Hepatocyte (in vitro differentiated cells): ENCODE results near the gene RNPC3. TPM values are rescaled to one million over a fixed set of nuclear protein-coding genes. Genes with fewer than 3 reads are reported as not detected.
"Not testable (repeated sequence)": the region's sequence is repeated elsewhere in the genome, so short reads cannot be mapped to it uniquely, and the experiment has no call there.

Experiments
- DNase-seq: peaks from one replicate; pipeline ENCODE4 v3.0.0-alpha.2; 2016; ENCODE audit warnings: low spot score
- H2AFZ ChIP-seq: fragments of 200-600 bp; sonication (generic); 2 replicates; pipeline ENCODE4 v1.6.0; 2016; ENCODE audit warnings: antibody characterized with exemption, mild to moderate bottlenecking
- H3K27ac ChIP-seq: fragments of 200-600 bp; sonication (generic); 2 replicates; pipeline ENCODE4 v1.5.1; 2016; ENCODE audit warnings: mild to moderate bottlenecking
- H3K27me3 ChIP-seq: fragments of 200-600 bp; sonication (generic); 2 replicates; pipeline ENCODE4 v1.6.1; 2016
- H3K36me3 ChIP-seq: fragments of 200-600 bp; sonication (generic); replicated peaks from 2 replicates; pipeline ENCODE4 v1.5.1; 2016; ENCODE audit warnings: low read depth; ENCODE audit not compliant: insufficient read depth
- H3K4me1 ChIP-seq: fragments of 200-600 bp; sonication (generic); 2 replicates; pipeline ENCODE4 v1.5.1; 2016; ENCODE audit warnings: mild to moderate bottlenecking, moderate library complexity; ENCODE audit not compliant: insufficient read depth
- H3K4me2 ChIP-seq: fragments of 200-600 bp; sonication (generic); 2 replicates; pipeline ENCODE4 v1.6.0; 2016
- H3K4me3 ChIP-seq: fragments of 200-600 bp; sonication (generic); 2 replicates; pipeline ENCODE4 v1.5.1; 2016; ENCODE audit warnings: mild to moderate bottlenecking
- H3K79me2 ChIP-seq: fragments of 200-600 bp; sonication (generic); 2 replicates; pipeline ENCODE4 v1.6.0; 2017; ENCODE audit warnings: mild to moderate bottlenecking
- H3K9me2 ChIP-seq: fragments of 200-600 bp; sonication (generic); replicated peaks from 2 replicates; pipeline ENCODE4 v1.6.0; 2017; ENCODE audit warnings: mild to moderate bottlenecking; ENCODE audit not compliant: insufficient read depth
- H3K9me3 ChIP-seq: fragments of 200-600 bp; sonication (generic); 2 replicates; pipeline ENCODE4 v1.5.1; 2016; ENCODE audit warnings: low read depth, mild to moderate bottlenecking
- H4K20me1 ChIP-seq: fragments of 200-600 bp; sonication (generic); 2 replicates; pipeline ENCODE4 v1.6.0; 2016; ENCODE audit warnings: mild to moderate bottlenecking; ENCODE audit not compliant: insufficient read depth, poor library complexity, severe bottlenecking
- EZH2 ChIP-seq: fragments of 200-600 bp; sonication (generic); IDR thresholded peaks from 2 replicates; pipeline ENCODE4 v1.6.1; 2016; ENCODE audit warnings: antibody characterized with exemption, mild to moderate bottlenecking, borderline replicate concordance
- EZH2phosphoT487 ChIP-seq: fragments of 200-600 bp; sonication (generic); IDR thresholded peaks from one replicate; pipeline ENCODE4 v1.6.1; 2018; ENCODE audit warnings: antibody characterized with exemption, mild to moderate bottlenecking, low read depth, moderate library complexity; ENCODE audit not compliant: unreplicated experiment, severe bottlenecking
- WGBS: methylation state at CpG from one replicate; pipeline ENCODE4 v1.1.6; 2016; ENCODE audit warnings: low lambda C conversion rate; ENCODE audit errors: missing lambda C conversion rate; 5-methylcytosine and 5-hydroxymethylcytosine counted together
- polyA plus RNA-seq: library from polyadenylated mRNA; unstranded; fragments of >200 nt; fragmentation: Nextera tagmentation; extraction: Ambion mirVana; gene quantifications from 2 replicates; pipeline ENCODE4 v1.2.1, GENCODE V29; 2016
- total RNA-seq: library from RNA; depleted of rRNA; stranded (reverse); fragments of >200 nt; gene quantifications from 2 replicates; pipeline ENCODE4 v1.2.3, GENCODE V29; 2014
- TF ChIP-seq, protein P1 (sequence below): fragments of 200-600 bp; sonication (generic); IDR thresholded peaks from 2 replicates; pipeline ENCODE4 v1.5.1; 2016; ENCODE audit warnings: antibody characterized with exemption, mild to moderate bottlenecking; ENCODE audit not compliant: poor library complexity

Gene RNPC3
- total and polyA plus RNA-seq, 2 experiments from 2014 or later = 13.4 to 16.7 TPM

DNA sequence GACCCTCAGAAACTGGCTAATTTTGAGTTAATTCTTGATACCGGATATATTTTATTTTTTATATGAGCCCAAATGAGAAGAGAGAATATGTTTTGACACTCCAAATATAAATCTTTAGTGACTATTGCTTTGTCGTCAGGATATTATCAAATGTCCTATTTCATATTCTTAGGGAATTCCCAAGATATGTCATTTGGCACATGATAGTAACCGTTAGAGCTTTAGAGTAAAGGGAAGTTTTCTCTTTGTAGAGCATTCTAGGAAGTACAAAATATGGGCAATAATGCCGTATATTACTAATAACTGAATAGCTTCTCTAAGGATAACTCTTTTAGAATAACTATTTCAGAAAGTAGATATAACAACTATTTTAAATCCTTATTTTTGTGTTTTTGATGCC is 37.6 kb downstream of the RNPC3 start:
- Histone ChIP-seq H3K36me3 (no peaks in the 10 kb centered on the region), H3K79me2 (no peaks in the 10 kb centered on the region), H3K9me3 (no peaks in the 10 kb centered on the region), H3K4me3 (no peak overlapping the region), H2AFZ (no peak overlapping the region), H3K27ac (no peak overlapping the region), H4K20me1 (no peaks in the 10 kb centered on the region), H3K4me1 (no peaks in the 10 kb centered on the region), H3K27me3 (no peaks in the 10 kb centered on the region), H3K9me2 (no peaks in the 10 kb centered on the region), H3K4me2 (no peak overlapping the region)
- no peak for DNase-seq
- 96% methylated on average over 4 of the region's 4 CpGs for WGBS
- no peak for TF ChIP-seq EZH2
- TF ChIP-seq, protein P1, sequence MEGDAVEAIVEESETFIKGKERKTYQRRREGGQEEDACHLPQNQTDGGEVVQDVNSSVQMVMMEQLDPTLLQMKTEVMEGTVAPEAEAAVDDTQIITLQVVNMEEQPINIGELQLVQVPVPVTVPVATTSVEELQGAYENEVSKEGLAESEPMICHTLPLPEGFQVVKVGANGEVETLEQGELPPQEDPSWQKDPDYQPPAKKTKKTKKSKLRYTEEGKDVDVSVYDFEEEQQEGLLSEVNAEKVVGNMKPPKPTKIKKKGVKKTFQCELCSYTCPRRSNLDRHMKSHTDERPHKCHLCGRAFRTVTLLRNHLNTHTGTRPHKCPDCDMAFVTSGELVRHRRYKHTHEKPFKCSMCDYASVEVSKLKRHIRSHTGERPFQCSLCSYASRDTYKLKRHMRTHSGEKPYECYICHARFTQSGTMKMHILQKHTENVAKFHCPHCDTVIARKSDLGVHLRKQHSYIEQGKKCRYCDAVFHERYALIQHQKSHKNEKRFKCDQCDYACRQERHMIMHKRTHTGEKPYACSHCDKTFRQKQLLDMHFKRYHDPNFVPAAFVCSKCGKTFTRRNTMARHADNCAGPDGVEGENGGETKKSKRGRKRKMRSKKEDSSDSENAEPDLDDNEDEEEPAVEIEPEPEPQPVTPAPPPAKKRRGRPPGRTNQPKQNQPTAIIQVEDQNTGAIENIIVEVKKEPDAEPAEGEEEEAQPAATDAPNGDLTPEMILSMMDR = no peak
- no peak for TF ChIP-seq EZH2phosphoT487

DNA sequence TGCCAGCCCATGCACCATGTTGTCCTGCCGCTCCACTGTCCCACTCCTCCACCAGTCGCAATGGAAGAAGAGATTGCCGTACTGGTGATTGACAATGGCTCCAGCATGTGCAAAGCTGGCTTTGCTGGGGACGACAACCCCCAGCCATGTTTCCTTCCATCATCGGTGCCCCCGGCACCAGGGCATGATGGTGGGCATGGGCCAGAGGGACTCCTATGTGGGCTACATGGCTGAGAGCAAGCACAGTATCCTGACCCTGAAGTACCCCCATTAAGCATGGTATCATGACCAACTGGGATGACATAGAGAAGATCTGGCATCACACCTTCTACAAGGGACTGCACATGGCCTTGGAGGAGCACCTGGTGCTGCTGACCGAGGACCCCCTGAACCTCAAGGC is 44.0 kb downstream of the RNPC3 start:
- Histone ChIP-seq H3K36me3 (no peaks in the 10 kb centered on the region), H4K20me1 (no peaks in the 10 kb centered on the region), H3K27me3 (no peaks in the 10 kb centered on the region), H3K4me1 (no peaks in the 10 kb centered on the region), H3K4me2 (no peak overlapping the region), H2AFZ (no peak overlapping the region), H3K9me2 (no peaks in the 10 kb centered on the region), H3K27ac (no peak overlapping the region), H3K9me3 (no peaks in the 10 kb centered on the region), H3K79me2 (no peaks in the 10 kb centered on the region), H3K4me3 (no peak overlapping the region)
- DNase-seq = no peak
- TF ChIP-seq EZH2phosphoT487 = no peak
- TF ChIP-seq, protein P1 = no peak
- TF ChIP-seq EZH2 = no peak
- 94% methylated on average over 7 of the region's 7 CpGs for WGBS

- WGBS = 93% methylated on average over 2 of the region's 2 CpGs
- not testable (repeated sequence) for H3K27me3 ChIP-seq, H2AFZ ChIP-seq, H3K9me3 ChIP-seq, H3K9me2 ChIP-seq, DNase-seq, H3K36me3 ChIP-seq, H3K4me2 ChIP-seq, H3K4me1 ChIP-seq, H3K4me3 ChIP-seq, H3K27ac ChIP-seq, H4K20me1 ChIP-seq, H3K79me2 ChIP-seq
These were observed 45.8 kb downstream of the RNPC3 start, which contains the start of gene AMY2B for GRCh38 chr1:103571289-103571688. TSS of gene AMY2B (plus strand) at chr1:103571589. CDS start at chr1:103571603, 14 bp downstream.

GRCh38 chr1:103576065-103576464 is 50.6 kb downstream of the RNPC3 start:
- Histone ChIP-seq H3K4me3 (no peak overlapping the region), H4K20me1 (no peaks in the 10 kb centered on the region), H3K36me3 (no peaks in the 10 kb centered on the region), H3K79me2 (no peaks in the 10 kb centered on the region), H3K4me2 (no peak overlapping the region), H3K9me3 (no peaks in the 10 kb centered on the region), H3K4me1 (no peaks in the 10 kb centered on the region), H3K27ac (no peak overlapping the region), H2AFZ (no peak overlapping the region), H3K9me2 (no peaks in the 10 kb centered on the region), H3K27me3 (no peaks in the 10 kb centered on the region)
- TF ChIP-seq EZH2 = no peak
- TF ChIP-seq, protein P1 = no peak
- no peak for TF ChIP-seq EZH2phosphoT487
- DNase-seq = no peak

DNA sequence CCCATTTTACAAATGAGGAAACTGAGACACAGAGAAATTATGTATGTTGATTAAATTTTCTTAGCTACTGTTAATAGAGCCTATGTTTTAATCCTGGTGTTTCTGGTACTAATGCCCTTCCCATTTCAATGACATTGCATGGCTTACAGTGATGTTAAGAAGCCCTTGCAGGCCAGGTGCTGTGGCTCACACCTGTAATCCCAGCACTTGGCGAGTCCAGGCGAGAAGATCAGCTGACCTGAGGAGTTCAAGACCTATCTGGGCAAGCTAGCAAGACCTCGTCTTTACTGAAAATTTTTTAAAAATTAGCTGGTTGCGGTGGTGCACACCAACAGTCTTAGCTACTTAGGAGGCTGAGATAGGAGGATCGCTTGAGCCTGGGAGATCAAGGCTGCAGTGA is 51.3 kb downstream of the RNPC3 start:
- not testable (repeated sequence) for H3K27me3 ChIP-seq, H3K27ac ChIP-seq, H3K9me2 ChIP-seq, H3K79me2 ChIP-seq, H3K4me3 ChIP-seq, H3K36me3 ChIP-seq, H3K4me1 ChIP-seq, H4K20me1 ChIP-seq, H3K9me3 ChIP-seq, H3K4me2 ChIP-seq, H2AFZ ChIP-seq, DNase-seq
- WGBS = 89% methylated on average over 3 of the region's 5 CpGs
